ENCODE results near the gene KAZN.

The KAZN gene

GRCh38 chr1:14989931-14990728 lies 391.6 kb downstream of the KAZN start:
- no peak for DNase-seq (ENCODE audit: low read depth)
- H3K4me3 ChIP-seq (replicated peaks; ENCODE audit: low read depth, low read length): no peak overlapping the region
- TF ChIP-seq CTCF (IDR thresholded peaks at IDR 0.05; ENCODE audit: low read length, missing control alignments): no peak

- no peak overlapping the region for H3K4me3 ChIP-seq (replicated peaks; ENCODE audit: low read depth, low read length)
- no peak for TF ChIP-seq CTCF (IDR thresholded peaks at IDR 0.05; ENCODE audit: low read length, missing control alignments)
- DNase-seq (ENCODE audit: low read depth): no peak
Measured at GRCh38 chr1:14993414-14993813, 394.9 kb downstream of the KAZN start.

- no peak overlapping the region for H3K4me3 ChIP-seq (replicated peaks; ENCODE audit: low read depth, low read length)
- TF ChIP-seq CTCF (IDR thresholded peaks at IDR 0.05; ENCODE audit: low read length, missing control alignments): no peak
- no peak for DNase-seq (ENCODE audit: low read depth)
Measured at GRCh38 chr1:14994148-14994547, 395.7 kb downstream of the KAZN start.

- no peak for DNase-seq (ENCODE audit: low read depth)
- H3K4me3 ChIP-seq (replicated peaks; ENCODE audit: low read depth, low read length): no peak overlapping the region
- TF ChIP-seq CTCF (IDR thresholded peaks at IDR 0.05; ENCODE audit: low read length, missing control alignments): no peak
Measured at GRCh38 chr1:14994841-14995437, 396.5 kb downstream of the KAZN start.

GRCh38 chr1:14996133-14997050 lies 397.9 kb downstream of the KAZN start:
- peak; percentile 18 for DNase-seq (ENCODE audit: low read depth)
- no peak for TF ChIP-seq CTCF (IDR thresholded peaks at IDR 0.05; ENCODE audit: low read length, missing control alignments)
- no peak overlapping the region for H3K4me3 ChIP-seq (replicated peaks; ENCODE audit: low read depth, low read length)

GRCh38 chr1:14997646-14998276 lies 399.3 kb downstream of the KAZN start:
- no peak for DNase-seq (ENCODE audit: low read depth)
- no peak for TF ChIP-seq CTCF (IDR thresholded peaks at IDR 0.05; ENCODE audit: low read length, missing control alignments)
- no peak overlapping the region for H3K4me3 ChIP-seq (replicated peaks; ENCODE audit: low read depth, low read length)

Data from fibroblast of pulmonary artery (primary cell).